GM12878 (cell line): Measurements from ENCODE around the gene SRRM2. TPM values are rescaled to one million over a fixed set of nuclear protein-coding genes. Genes with fewer than 3 reads are reported as not detected.

Experiments
- ATAC-seq: fragments of 200-7000 bp; cut with Tn5 transposase; 3 replicates; pipeline ENCODE4 v1.9.1; 2020; ENCODE audit warnings: mild to moderate bottlenecking, moderate library complexity
- BruUV-seq: library from RNA; stranded (reverse); fragments of 400-500 nt; replicated peaks from 2 replicates; lab custom pipeline; 2021; lab: Mats Ljungman, UMichigan
- CTCF ChIA-PET: fragments of 300-600 bp; sonication (Branson Sonifier 250); formaldehyde crosslinking; extraction: SDS; loops from one replicate; lab custom pipeline; 2021; ENCODE audit warnings: inconsistent platforms; lab: Yijun Ruan, JAX
- POLR2A ChIA-PET: fragments of 350-600 bp; formaldehyde crosslinking; extraction: SDS; loops from one replicate; lab custom pipeline; 2021; ENCODE audit warnings: inconsistent platforms; lab: Charles Lee
- RAD21 ChIA-PET: fragments of 300-600 bp; sonication (Branson Sonifier 250); formaldehyde crosslinking; loops from one replicate; lab custom pipeline; 2023; ENCODE audit warnings: antibody characterized with exemption; ENCODE audit not compliant: unreplicated experiment; lab: Charles Lee
- SMC1A ChIA-PET: fragments of 300-600 bp; sonication (Branson Sonifier 250); formaldehyde crosslinking; loops from one replicate; lab custom pipeline; 2023; ENCODE audit not compliant: unreplicated experiment, uncharacterized antibody; lab: Charles Lee
- DNase-seq: peaks from one replicate; pipeline ENCODE4 v3.0.0-alpha.2; 2011; ENCODE audit warnings: low read depth, low spot score
- FAIRE-seq: peaks from 3 replicates; lab custom pipeline; 2011; peaks lifted over from hg19 to GRCh38; lab: Jason Lieb, UNC
- H2AFZ ChIP-seq: 2 replicates; pipeline ENCODE4 v1.6.0; 2011; ENCODE audit warnings: low read depth, low read length, control low read depth; ENCODE audit not compliant: control insufficient read depth
- H3K27ac ChIP-seq: 2 replicates; pipeline ENCODE4 v1.5.1; 2011; ENCODE audit warnings: control low read depth; ENCODE audit not compliant: control insufficient read depth, insufficient read depth
- H3K27me3 ChIP-seq, 2 experiments: replicated peaks in 1 of 2; 2 replicates each; pipeline versions ENCODE4 v1.6.0 to v1.6.1; 2011; ENCODE audit warnings: low read length in 1 of 2; ENCODE audit not compliant: control insufficient read depth in 2 of 2, insufficient read depth in 2 of 2
- H3K36me3 ChIP-seq, 2 experiments: 2 replicates each; pipeline ENCODE4 v1.5.1; 2011; ENCODE audit warnings: low read length in 1 of 2; ENCODE audit not compliant: control insufficient read depth in 2 of 2, insufficient read depth in 2 of 2
- H3K4me1 ChIP-seq: 2 replicates; pipeline ENCODE4 v1.6.1; 2011; ENCODE audit warnings: mild to moderate bottlenecking, low read length, moderate library complexity, mixed read lengths; ENCODE audit not compliant: control insufficient read depth, insufficient read depth
- H3K4me2 ChIP-seq: 2 replicates; pipeline ENCODE4 v1.6.0; 2011; ENCODE audit warnings: control low read depth; ENCODE audit not compliant: control insufficient read depth, insufficient read depth
- H3K4me3 ChIP-seq: fragments of 200-600 bp; sonication (generic); 2 replicates; pipeline ENCODE4 v1.5.1; 2016
- H3K79me2 ChIP-seq: 2 replicates; pipeline ENCODE4 v1.6.0; 2011; ENCODE audit warnings: low read length; ENCODE audit not compliant: control insufficient read depth, insufficient read depth
- H3K9ac ChIP-seq: 2 replicates; pipeline ENCODE4 v1.8.0; 2011; ENCODE audit warnings: low read length, control low read depth, mixed read lengths; ENCODE audit not compliant: control insufficient read depth, insufficient read depth
- H3K9me3 ChIP-seq: replicated peaks from 3 replicates; pipeline ENCODE4 v1.5.1; 2011; ENCODE audit warnings: mild to moderate bottlenecking, low read length; ENCODE audit not compliant: control insufficient read depth, insufficient read depth
- H4K20me1 ChIP-seq: 2 replicates; pipeline ENCODE4 v1.6.0; 2011; ENCODE audit not compliant: control insufficient read depth, insufficient read depth
- BCLAF1 ChIP-seq: fragments of 450-650 bp; IDR thresholded peaks from 2 replicates; pipeline ENCODE4 v1.6.1; 2017; ENCODE audit warnings: antibody characterized with exemption, mild to moderate bottlenecking, moderate library complexity
- CTCF ChIP-seq, 3 experiments: IDR thresholded peaks in 2 of 3; conservative IDR thresholded peaks in 1 of 3; 2 replicates each; pipeline ENCODE4 v1.5.1; 2011; ENCODE audit warnings: low read depth in 3 of 3, low read length in 3 of 3, mild to moderate bottlenecking in 3 of 3, control low read depth in 2 of 3, moderate library complexity in 2 of 3, inconsistent platforms in 1 of 3, mixed read lengths in 1 of 3; ENCODE audit not compliant: control insufficient read depth in 2 of 3, insufficient read depth in 1 of 3; ENCODE audit errors: extremely low read depth in 1 of 3
- POLR2A ChIP-seq: IDR thresholded peaks from 2 replicates; pipeline ENCODE4 v1.6.1; 2011; ENCODE audit warnings: low read depth, mild to moderate bottlenecking, low read length
- REST ChIP-seq: IDR thresholded peaks from 2 replicates; pipeline ENCODE4 v1.6.1; 2012; ENCODE audit warnings: mild to moderate bottlenecking, low read depth, low read length
- WGBS: methylation state at CpG from one replicate; pipeline ENCODE4 v1.1.6; 2016; ENCODE audit warnings: low lambda C conversion rate; ENCODE audit not compliant: insufficient replicate concordance, insufficient coverage; ENCODE audit errors: missing lambda C conversion rate; 5-methylcytosine and 5-hydroxymethylcytosine counted together
- in situ Hi-C: fragments of 300-500 bp; cut with MboI; formaldehyde crosslinking; loops from 9 replicates; pipeline ENCODE4 v1.14.3; 2018; ENCODE audit warnings: mixed read lengths
- intact Hi-C: fragments of 100-400 bp; cut with micrococcal nuclease; formaldehyde crosslinking; loops from one replicate; pipeline ENCODE4 v1.14.2; 2022; ENCODE audit not compliant: unreplicated experiment
- polyA plus RNA-seq, 11 experiments: library from polyadenylated mRNA; depleted of rRNA in 4 of 11; unstranded in 6 of 11; stranded (reverse) in 5 of 11; fragments of >200 nt; fragmentation: Nextera tagmentation in 4 of 11; fragmentation: Illumina TruSeq in 1 of 11; extraction: Ambion mirVana in 4 of 11; extraction: Trizol in 1 of 11; gene quantifications; 1 replicate in 1 of 11; 2 replicates in 10 of 11; pipeline versions ENCODE4 v1.2.1 to v1.2.3, GENCODE V29; 2011 to 2016; ENCODE audit warnings: inconsistent platforms in 2 of 11, missing spikeins in 2 of 11, low read depth in 1 of 11
- total RNA-seq, 4 experiments: library from RNA; depleted of rRNA in 3 of 4; stranded (reverse); fragments of >200 nt in 3 of 4; fragmentation: Illumina TruSeq in 1 of 4; extraction: Trizol in 1 of 4; gene quantifications; 2 replicates each; pipeline versions ENCODE4 v1.2.1 to v1.2.3, GENCODE V29; 2013 to 2021

SRRM2 gene
- total and polyA plus RNA-seq, 10 of the 15 experiments (the other 5 are each of a cell fraction or from before 2014, with no cell fraction given), result 30.1 to 502 (median 196) TPM

GRCh38 chr16:2738615-2739014, 13.8 kb upstream of the SRRM2 start (continued):
- TF ChIP-seq CTCF (IDR thresholded peaks at IDR 0.05 in 2 of 3, conservative IDR thresholded peaks at IDR 0.05 in 1 of 3; ENCODE audit: control insufficient read depth in 2 of 3, extremely low read depth in 1 of 3, insufficient read depth in 1 of 3, low read depth in 3 of 3, low read length in 3 of 3), result no peak
- TF ChIP-seq, all 136 proteins: peak for 0

GRCh38 chr16:2739625-2740430, 12.6 kb upstream of the SRRM2 start:
- Histone ChIP-seq H3K9ac (no peak overlapping the region), H3K79me2 (no peaks in the 10 kb centered on the region), H3K4me1 (no peaks in the 10 kb centered on the region), H4K20me1 (no peaks in the 10 kb centered on the region; the same call in 1 of the 2 replicates), H3K27me3 (no peaks in the 10 kb centered on the region), H3K9me3 (no peaks in the 10 kb centered on the region), H3K4me2 (no peak overlapping the region), H2AFZ (no peak overlapping the region), H3K36me3 (no peaks in the 10 kb centered on the region), H3K27ac (no peak overlapping the region), H3K4me3 (no peak overlapping the region)
- no TSS peak for BruUV-seq
- RAD21 ChIA-PET, result no interaction called here
- in situ Hi-C loops (no loop called here), intact Hi-C loops (no loop called here)
- TF ChIP-seq POLR2A (peak; percentile 30), REST (no peak), BCLAF1 (no peak)
- ATAC-seq, result peak; percentile 62
- POLR2A ChIA-PET, result interaction anchor here (0.5 kb wide), 1 partner anchor 202 kb away, joined by 3 read pairs; no protein-coding TSS in a partner anchor
- WGBS, result 31% methylated on average over 8 of the region's 8 CpGs
- no peak for FAIRE-seq
- CTCF ChIA-PET, result no interaction called here
- DNase-seq, result no peak
- SMC1A ChIA-PET, result no interaction called here
